GM12874 (cell line): ENCODE data around the gene AANAT.

Experiments
- TF ChIP-seq, protein P1 (sequence below): IDR thresholded peaks from 2 replicates; pipeline ENCODE4 v1.5.1; 2011; ENCODE audit warnings: low read depth, mild to moderate bottlenecking, control low read depth, low read length, moderate library complexity; ENCODE audit not compliant: insufficient read depth

Gene AANAT

DNA sequence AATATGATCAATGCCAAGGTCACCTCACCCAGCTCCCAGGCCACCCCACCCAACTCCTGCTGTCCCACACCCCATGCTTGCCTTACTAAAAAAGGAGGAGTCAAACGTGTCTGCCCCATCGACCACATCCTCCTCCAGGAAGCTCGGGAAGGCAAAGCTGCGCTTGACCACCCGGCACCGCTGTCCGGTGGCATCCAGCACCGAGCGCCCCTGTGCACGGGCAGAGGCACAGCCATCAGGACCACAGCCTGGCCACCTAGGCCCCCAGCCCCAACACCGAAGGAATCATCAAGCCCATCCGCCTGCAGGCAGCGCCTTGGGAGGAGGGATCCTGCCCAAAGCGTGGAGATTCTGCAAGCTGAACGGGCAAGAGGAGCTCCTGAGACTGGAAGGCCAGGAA, 10.2 kb downstream of the AANAT start:
- TF ChIP-seq, protein P1, sequence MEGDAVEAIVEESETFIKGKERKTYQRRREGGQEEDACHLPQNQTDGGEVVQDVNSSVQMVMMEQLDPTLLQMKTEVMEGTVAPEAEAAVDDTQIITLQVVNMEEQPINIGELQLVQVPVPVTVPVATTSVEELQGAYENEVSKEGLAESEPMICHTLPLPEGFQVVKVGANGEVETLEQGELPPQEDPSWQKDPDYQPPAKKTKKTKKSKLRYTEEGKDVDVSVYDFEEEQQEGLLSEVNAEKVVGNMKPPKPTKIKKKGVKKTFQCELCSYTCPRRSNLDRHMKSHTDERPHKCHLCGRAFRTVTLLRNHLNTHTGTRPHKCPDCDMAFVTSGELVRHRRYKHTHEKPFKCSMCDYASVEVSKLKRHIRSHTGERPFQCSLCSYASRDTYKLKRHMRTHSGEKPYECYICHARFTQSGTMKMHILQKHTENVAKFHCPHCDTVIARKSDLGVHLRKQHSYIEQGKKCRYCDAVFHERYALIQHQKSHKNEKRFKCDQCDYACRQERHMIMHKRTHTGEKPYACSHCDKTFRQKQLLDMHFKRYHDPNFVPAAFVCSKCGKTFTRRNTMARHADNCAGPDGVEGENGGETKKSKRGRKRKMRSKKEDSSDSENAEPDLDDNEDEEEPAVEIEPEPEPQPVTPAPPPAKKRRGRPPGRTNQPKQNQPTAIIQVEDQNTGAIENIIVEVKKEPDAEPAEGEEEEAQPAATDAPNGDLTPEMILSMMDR: no peak

DNA sequence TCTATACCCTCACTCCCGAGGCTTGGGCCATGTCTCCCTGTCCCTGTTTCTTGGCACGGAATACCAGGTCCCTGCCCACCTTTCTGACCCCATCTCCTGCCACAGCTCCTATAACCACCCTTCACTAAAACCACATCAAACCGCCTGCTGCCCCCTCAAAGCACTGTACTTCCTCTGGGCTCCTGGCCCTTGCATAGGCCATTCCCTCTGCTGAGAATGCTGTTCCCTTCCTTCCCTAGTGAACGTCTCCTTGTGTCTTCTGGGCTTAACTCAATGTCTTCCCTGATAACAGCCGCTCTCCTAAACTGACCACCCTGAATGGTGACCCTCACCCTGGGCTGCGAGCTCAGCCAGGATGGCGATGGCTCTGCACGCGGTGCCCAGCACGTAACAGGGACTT, 10.7 kb downstream of the AANAT start:
- TF ChIP-seq, protein P1: no peak

GRCh38 chr17:76478730-76479514, 11.5 kb downstream of the AANAT start:
- TF ChIP-seq, protein P1: no peak

DNA sequence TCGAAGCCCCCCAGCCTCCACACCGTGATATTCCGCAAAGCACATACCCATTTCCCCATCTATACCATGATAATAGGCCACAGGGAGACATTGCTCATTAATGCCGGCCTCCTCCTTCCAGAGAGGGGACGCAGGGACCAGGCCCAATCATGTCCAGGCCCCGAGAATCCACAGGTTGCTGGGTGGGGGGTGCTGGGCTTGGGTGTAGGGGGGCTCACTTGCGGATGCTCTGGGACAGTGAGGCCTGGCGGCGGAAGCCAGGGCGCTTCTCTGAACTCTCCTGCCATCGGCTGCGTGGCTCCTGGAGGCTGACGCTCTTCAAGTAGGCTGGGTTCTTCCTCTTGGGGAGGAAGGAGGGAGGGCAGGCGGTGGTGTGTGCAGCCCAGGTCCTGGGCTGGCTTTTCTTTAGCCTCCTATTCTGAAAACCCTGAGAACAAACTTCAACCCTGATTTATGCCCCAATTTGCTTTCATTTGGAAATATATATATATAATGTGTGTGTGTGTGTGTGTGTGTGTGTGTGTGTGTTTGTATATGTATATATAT, 12.2 kb downstream of the AANAT start:
- TF ChIP-seq, protein P1: no peak

DNA sequence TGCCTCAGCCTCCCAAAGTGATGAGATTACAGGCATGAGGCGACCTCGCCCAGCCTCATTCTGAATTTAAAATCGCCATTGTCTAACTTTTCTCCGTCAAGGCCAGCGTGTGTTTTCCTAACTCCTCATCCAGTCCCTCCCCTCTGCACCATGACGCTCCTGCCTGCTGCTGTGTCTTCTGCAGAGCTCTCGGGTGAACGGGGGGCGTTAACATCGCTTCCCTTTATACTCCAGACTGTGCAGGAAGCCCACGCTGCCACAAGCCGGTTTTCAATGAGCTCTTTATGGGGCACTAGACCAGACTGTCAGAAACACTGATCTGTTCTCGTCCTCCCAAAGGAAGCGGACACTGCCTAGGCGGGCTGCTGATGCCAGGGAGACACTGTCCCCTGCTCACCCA, 13.2 kb downstream of the AANAT start:
- TF ChIP-seq, protein P1: no peak

DNA sequence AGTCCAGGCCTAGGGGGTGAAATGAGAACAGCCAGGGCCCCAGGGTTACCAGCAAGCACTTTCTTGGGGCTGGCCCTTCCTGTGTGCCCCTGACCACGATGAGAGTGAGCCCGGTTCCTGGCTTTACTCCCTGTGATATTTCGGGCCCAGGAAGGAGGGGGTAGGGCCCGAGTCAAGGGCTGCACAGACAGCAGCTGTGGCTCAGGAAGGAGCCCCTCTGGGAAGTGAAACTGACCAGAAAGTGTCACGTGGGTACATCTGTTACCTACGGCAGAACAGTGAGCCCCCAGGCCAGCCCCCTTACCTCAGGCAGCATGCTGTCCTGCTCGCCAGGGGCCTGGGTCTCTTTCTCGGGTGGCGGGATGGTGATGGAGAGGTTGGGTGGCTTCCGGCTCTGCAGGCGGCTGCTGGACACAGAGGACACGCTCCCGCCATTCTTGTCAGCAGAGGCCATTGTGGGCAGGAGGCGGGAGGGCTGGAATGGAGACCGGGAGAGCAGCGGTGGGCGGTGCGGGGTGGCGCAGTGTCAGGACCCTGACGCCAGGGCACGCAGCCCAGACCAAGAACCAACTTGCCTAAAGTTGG, 13.8 kb downstream of the AANAT start:
- TF ChIP-seq, protein P1: no peak

GRCh38 chr17:76484228-76484725, 16.9 kb downstream of the AANAT start:
- TF ChIP-seq, protein P1: no peak
